Panc1 (cell line): ENCODE results near the gene PRIMPOL. TPM values are rescaled to one million over a fixed set of nuclear protein-coding genes. Genes with fewer than 3 reads are reported as not detected.
"Not testable (repeated sequence)": the region's sequence is repeated elsewhere in the genome, so short reads cannot be mapped to it uniquely, and the experiment has no call there.

Experiments used
- ATAC-seq: fragments of 200-7000 bp; cut with Tn5 transposase; 2 replicates; pipeline ENCODE4 v1.9.1; 2020; ENCODE audit warnings: mild to moderate bottlenecking, moderate library complexity
- BruUV-seq: library from RNA; stranded (reverse); fragments of 400-500 nt; replicated peaks from 2 replicates; lab custom pipeline; 2021; lab: Mats Ljungman, UMichigan
- CTCF ChIA-PET: fragments of 300-600 bp; sonication (Branson Sonifier 250); formaldehyde crosslinking; loops from one replicate; lab custom pipeline; 2022; ENCODE audit warnings: antibody characterized with exemption; lab: Charles Lee
- POLR2A ChIA-PET: fragments of 300-600 bp; sonication (Branson Sonifier 250); formaldehyde crosslinking; loops from one replicate; lab custom pipeline; 2022; ENCODE audit warnings: antibody characterized with exemption; lab: Charles Lee
- DNase-seq: peaks from one replicate; pipeline ENCODE4 v3.0.0-alpha.2; 2010; ENCODE audit warnings: low read depth, low spot score
- H3K27ac ChIP-seq: 2 replicates; pipeline ENCODE4 v1.5.1; 2011; ENCODE audit warnings: mild to moderate bottlenecking, low read length, inconsistent platforms
- H3K27me3 ChIP-seq: fragments of 200-500 bp; sonication (Bioruptor generic); 2 replicates; pipeline ENCODE4 v1.6.0; 2014; ENCODE audit warnings: low read length, inconsistent platforms; ENCODE audit not compliant: control insufficient read depth, insufficient read depth
- H3K36me3 ChIP-seq: fragments of 200-500 bp; sonication (Bioruptor generic); 2 replicates; pipeline ENCODE4 v1.5.1; 2014; ENCODE audit warnings: inconsistent platforms, mild to moderate bottlenecking, low read length, moderate library complexity; ENCODE audit not compliant: control insufficient read depth, insufficient read depth
- H3K4me1 ChIP-seq: 2 replicates; pipeline ENCODE4 v1.5.1; 2011; ENCODE audit warnings: inconsistent platforms, mild to moderate bottlenecking, low read length, moderate library complexity; ENCODE audit not compliant: control insufficient read depth, insufficient read depth
- H3K4me3 ChIP-seq, 2 experiments: 2 replicates each; pipeline ENCODE4 v1.5.1; 2011 to 2012; ENCODE audit warnings: low read depth in 2 of 2, low read length in 2 of 2, mild to moderate bottlenecking in 2 of 2, inconsistent platforms in 1 of 2, moderate library complexity in 1 of 2
- H3K9me3 ChIP-seq: fragments of 200-500 bp; sonication (Bioruptor generic); 2 replicates; pipeline ENCODE4 v1.5.1; 2014; ENCODE audit warnings: low read depth, mild to moderate bottlenecking, inconsistent platforms, low read length, moderate library complexity; ENCODE audit not compliant: control insufficient read depth, insufficient read depth
- CTCF ChIP-seq: fragments of 450-650 bp; IDR thresholded peaks from 2 replicates; pipeline ENCODE4 v1.5.1; 2017; ENCODE audit warnings: mild to moderate bottlenecking
- POLR2AphosphoS5 ChIP-seq: IDR thresholded peaks from 2 replicates; pipeline ENCODE4 v1.6.1; 2012; ENCODE audit warnings: mild to moderate bottlenecking, low read depth, low read length, moderate library complexity
- REST ChIP-seq, 2 experiments: IDR thresholded peaks; 2 replicates each; pipeline ENCODE4 v1.6.1; 2011 to 2012; ENCODE audit warnings: low read depth in 2 of 2, control low read depth in 1 of 2, low read length in 1 of 2, mild to moderate bottlenecking in 1 of 2, moderate library complexity in 1 of 2; ENCODE audit not compliant: insufficient read depth in 1 of 2
- SIN3A ChIP-seq: IDR thresholded peaks from 2 replicates; pipeline ENCODE4 v1.6.1; 2012; ENCODE audit warnings: low read depth, mild to moderate bottlenecking, low read length, moderate library complexity, borderline replicate concordance; ENCODE audit not compliant: insufficient read depth
- TCF7L2 ChIP-seq: IDR thresholded peaks from 2 replicates; pipeline ENCODE4 v1.6.1; 2011; ENCODE audit warnings: mild to moderate bottlenecking, low read depth, low read length, inconsistent platforms
- in situ Hi-C: cut with HindIII; loops from 2 replicates; pipeline ENCODE4 v1.10.0; 2016; ENCODE audit warnings: low sequenced_read_pairs, low pct_unique_long_range_greater_than_20kb
- intact Hi-C: fragments of 100-400 bp; cut with micrococcal nuclease; formaldehyde crosslinking; loops from one replicate; pipeline ENCODE4 v1.10.0; 2022; ENCODE audit not compliant: unreplicated experiment
- total RNA-seq: library from RNA; stranded (reverse); gene quantifications from one replicate; pipeline ENCODE4 v1.2.1, GENCODE V29; 2021; ENCODE audit not compliant: unreplicated experiment

The PRIMPOL gene
- total RNA-seq, 1 experiment from 2014 or later: 11.7 TPM

- peaks cover 11% of the 10 kb centered on the region for H3K36me3 ChIP-seq
- CTCF ChIA-PET: interaction anchor here (0.6 kb wide), 1 partner anchor 24 kb away, joined by 8 read pairs; the partner anchor contains the start of gene PRIMPOL
- DNase-seq, H3K9me3 ChIP-seq, intact Hi-C loops, BruUV-seq, H3K4me3 ChIP-seq, ATAC-seq, POLR2A ChIA-PET, H3K4me1 ChIP-seq, H3K27ac ChIP-seq, in situ Hi-C loops, H3K27me3 ChIP-seq: not testable (repeated sequence)
These were observed 23.5 kb upstream of the PRIMPOL start for GRCh38 chr4:184625783-184626596.

- CTCF ChIA-PET: no interaction called here
- Histone ChIP-seq H3K36me3 (peaks cover 13% of the 10 kb centered on the region), H3K9me3 (no peaks in the 10 kb centered on the region), H3K4me3 (no peak overlapping the region), H3K27ac (no peak overlapping the region), H3K27me3 (no peaks in the 10 kb centered on the region), H3K4me1 (no peaks in the 10 kb centered on the region)
- ATAC-seq (no peak), DNase-seq (no peak)
- TF ChIP-seq TCF7L2: no peak
- in situ Hi-C loops: no loop called here
- TSS peak; percentile 38 for BruUV-seq
- POLR2A ChIA-PET: interaction anchor here (0.6 kb wide), 1 partner anchor 42 kb away, joined by 14 read pairs; no protein-coding TSS in a partner anchor
- intact Hi-C loops: no loop called here
These were observed 21.4 kb upstream of the PRIMPOL start for GRCh38 chr4:184628103-184628502.

- H3K4me3 ChIP-seq: no peak overlapping the region
- CTCF ChIA-PET: no interaction called here
- POLR2A ChIA-PET: no interaction called here
- DNase-seq (no peak), ATAC-seq (no peak)
- H3K36me3 ChIP-seq: peaks cover 15% of the 10 kb centered on the region
- H3K4me1 ChIP-seq: no peaks in the 10 kb centered on the region
- no peak overlapping the region for H3K27ac ChIP-seq
- no peaks in the 10 kb centered on the region for H3K9me3 ChIP-seq
- TF ChIP-seq CTCF (no peak), POLR2AphosphoS5 (no peak), SIN3A (no peak), TCF7L2 (no peak), REST (IDR thresholded peaks at IDR 0.05; ENCODE audit: insufficient read depth in 1 of 2, low read depth in 2 of 2, low read length in 1 of 2) (no peak)
- in situ Hi-C loops: no loop called here
- no TSS peak for BruUV-seq
- H3K27me3 ChIP-seq: no peaks in the 10 kb centered on the region
- intact Hi-C loops: no loop called here
These were observed 16.7 kb upstream of the PRIMPOL start for GRCh38 chr4:184632842-184633241.
